Activated naive CD4-positive, alpha-beta T cell (primary cell): ENCODE data around the gene CMTM2.
"Not testable (repeated sequence)": the region's sequence is repeated elsewhere in the genome, so short reads cannot be mapped to it uniquely, and the experiment has no call there.

ENCODE experiments used
- DNase-seq, 4 experiments: peaks; one replicate each; lab custom pipeline; 2025; lab: John Stamatoyannopoulos, UW

The CMTM2 gene

GRCh38 chr16:66605979-66606751 lies 26.9 kb downstream of the CMTM2 start:
- no peak for DNase-seq

- peak; percentile 64 to 83 (median 71) for DNase-seq
Observed at GRCh38 chr16:66608241-66609138, 29.2 kb downstream of the CMTM2 start.

GRCh38 chr16:66609139-66609510 lies 29.9 kb downstream of the CMTM2 start:
- no peak for DNase-seq

GRCh38 chr16:66610111-66610820 lies 31.0 kb downstream of the CMTM2 start:
- DNase-seq: no peak

- DNase-seq: not testable (repeated sequence)
Observed at GRCh38 chr16:66611911-66612310, 32.6 kb downstream of the CMTM2 start.

- no peak for DNase-seq
Observed at GRCh38 chr16:66612422-66612821, 33.2 kb downstream of the CMTM2 start.

GRCh38 chr16:66614161-66614802 lies 35.0 kb downstream of the CMTM2 start:
- DNase-seq: no peak

GRCh38 chr16:66616169-66616568 lies 36.9 kb downstream of the CMTM2 start:
- no peak for DNase-seq

GRCh38 chr16:66616592-66616991 lies 37.3 kb downstream of the CMTM2 start:
- no peak for DNase-seq

GRCh38 chr16:66617010-66617434 lies 37.8 kb downstream of the CMTM2 start:
- no peak for DNase-seq

- no peak for DNase-seq
Observed at GRCh38 chr16:66617728-66618127, 38.5 kb downstream of the CMTM2 start.

GRCh38 chr16:66618588-66619375 lies 39.5 kb downstream of the CMTM2 start:
- DNase-seq: no peak

- no peak for DNase-seq
Observed at GRCh38 chr16:66619534-66620428, 40.5 kb downstream of the CMTM2 start.

GRCh38 chr16:66620429-66620795 lies 41.1 kb downstream of the CMTM2 start:
- no peak for DNase-seq

- no peak for DNase-seq
Observed at GRCh38 chr16:66621973-66622372, 42.7 kb downstream of the CMTM2 start.

- no peak for DNase-seq
Observed at GRCh38 chr16:66622863-66623262, 43.6 kb downstream of the CMTM2 start.

GRCh38 chr16:66623755-66624154 lies 44.5 kb downstream of the CMTM2 start:
- DNase-seq: no peak

- not testable (repeated sequence) for DNase-seq
Observed at GRCh38 chr16:66627611-66628378, 48.5 kb downstream of the CMTM2 start.

- no peak for DNase-seq
Observed at GRCh38 chr16:66629856-66630255, 50.6 kb downstream of the CMTM2 start.
